ENCODE results near the gene CHAF1A.
A peak's percentile ranks its signal among the peaks of the same experiment; 100 is the strongest.

The CHAF1A gene

GRCh38 chr19:4379383-4380253 is 22.8 kb upstream of the CHAF1A start:
- DNase-seq = peak; percentile 44

- peak; percentile 52 for DNase-seq
These were observed 22.1 kb upstream of the CHAF1A start for GRCh38 chr19:4380254-4380727.

GRCh38 chr19:4385291-4386040 is 17.0 kb upstream of the CHAF1A start:
- peak; percentile 21 for DNase-seq

GRCh38 chr19:4386041-4386782 is 16.2 kb upstream of the CHAF1A start:
- DNase-seq = no peak

GRCh38 chr19:4388337-4389063 is 13.9 kb upstream of the CHAF1A start:
- peak; percentile 40 for DNase-seq

DNA sequence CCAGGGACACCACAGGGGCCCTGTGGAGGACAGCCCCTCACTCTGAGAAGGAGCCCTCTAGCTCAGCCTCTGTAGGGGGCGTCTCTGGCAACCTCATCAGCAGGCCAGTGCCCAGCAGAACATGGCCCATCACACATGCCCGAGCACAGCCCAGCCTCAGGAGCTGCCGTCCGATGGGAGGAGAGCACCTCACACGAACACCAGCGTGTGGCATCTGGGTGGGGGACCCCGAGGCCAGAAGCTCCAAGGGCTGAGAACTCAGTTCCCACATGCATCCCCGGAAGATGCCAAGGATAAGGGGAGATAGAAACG is 13.4 kb upstream of the CHAF1A start:
- no peak for DNase-seq

DNA sequence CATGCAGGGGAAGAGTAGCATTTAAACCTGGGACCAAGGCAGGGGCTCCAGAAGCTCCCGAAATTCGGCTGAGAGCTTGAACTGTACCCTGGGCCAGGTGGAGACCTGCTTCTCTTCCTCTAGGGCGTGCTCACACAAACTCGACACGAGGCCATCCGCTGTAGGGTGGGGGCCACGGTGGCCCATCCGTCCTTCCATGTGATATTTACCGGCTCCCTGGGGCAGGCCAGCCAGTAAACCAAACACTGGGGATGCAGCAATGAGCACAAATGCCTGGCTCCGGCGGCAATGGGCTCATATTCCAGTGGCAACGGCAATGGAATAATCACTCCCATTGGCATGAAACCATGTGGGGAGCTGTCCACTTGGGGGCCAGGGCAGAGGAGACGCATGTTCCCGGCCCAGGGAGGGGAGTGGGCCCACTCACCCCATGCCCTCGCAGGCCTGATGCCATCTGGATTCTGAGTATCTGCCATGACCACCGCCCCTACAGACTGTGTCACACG is 12.9 kb upstream of the CHAF1A start:
- DNase-seq = no peak

GRCh38 chr19:4390017-4390566 is 12.3 kb upstream of the CHAF1A start:
- no peak for DNase-seq

- DNase-seq = no peak
These were observed 11.7 kb upstream of the CHAF1A start for GRCh38 chr19:4390567-4391305.

DNA sequence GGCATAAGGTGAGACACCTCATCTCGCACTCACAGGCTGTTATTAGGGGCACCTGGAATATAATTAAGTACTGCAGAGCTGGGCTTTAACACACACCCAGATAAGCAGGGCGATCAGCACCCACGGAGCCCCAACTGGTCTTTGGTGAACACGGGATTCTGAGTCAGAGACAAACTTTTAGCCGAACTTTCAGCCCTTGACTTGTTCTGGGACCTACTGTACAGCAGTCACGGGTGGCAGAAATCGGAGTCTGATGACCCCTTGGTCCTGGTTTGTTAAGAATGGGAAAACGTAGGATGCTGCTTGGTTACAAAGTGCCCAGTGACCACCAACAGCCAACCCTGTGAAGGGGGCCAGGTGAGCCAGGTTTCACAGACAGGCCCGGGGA is 11.1 kb upstream of the CHAF1A start:
- no peak for DNase-seq

- peak; percentile 73 for DNase-seq
These were observed 10.5 kb upstream of the CHAF1A start for GRCh38 chr19:4391701-4392483.

GRCh38 chr19:4393947-4394590 is 8.4 kb upstream of the CHAF1A start:
- no peak for DNase-seq

- no peak for DNase-seq
These were observed 5.3 kb upstream of the CHAF1A start for GRCh38 chr19:4396949-4397783.

- DNase-seq = no peak
These were observed 2.7 kb upstream of the CHAF1A start for GRCh38 chr19:4399812-4400134.

DNA sequence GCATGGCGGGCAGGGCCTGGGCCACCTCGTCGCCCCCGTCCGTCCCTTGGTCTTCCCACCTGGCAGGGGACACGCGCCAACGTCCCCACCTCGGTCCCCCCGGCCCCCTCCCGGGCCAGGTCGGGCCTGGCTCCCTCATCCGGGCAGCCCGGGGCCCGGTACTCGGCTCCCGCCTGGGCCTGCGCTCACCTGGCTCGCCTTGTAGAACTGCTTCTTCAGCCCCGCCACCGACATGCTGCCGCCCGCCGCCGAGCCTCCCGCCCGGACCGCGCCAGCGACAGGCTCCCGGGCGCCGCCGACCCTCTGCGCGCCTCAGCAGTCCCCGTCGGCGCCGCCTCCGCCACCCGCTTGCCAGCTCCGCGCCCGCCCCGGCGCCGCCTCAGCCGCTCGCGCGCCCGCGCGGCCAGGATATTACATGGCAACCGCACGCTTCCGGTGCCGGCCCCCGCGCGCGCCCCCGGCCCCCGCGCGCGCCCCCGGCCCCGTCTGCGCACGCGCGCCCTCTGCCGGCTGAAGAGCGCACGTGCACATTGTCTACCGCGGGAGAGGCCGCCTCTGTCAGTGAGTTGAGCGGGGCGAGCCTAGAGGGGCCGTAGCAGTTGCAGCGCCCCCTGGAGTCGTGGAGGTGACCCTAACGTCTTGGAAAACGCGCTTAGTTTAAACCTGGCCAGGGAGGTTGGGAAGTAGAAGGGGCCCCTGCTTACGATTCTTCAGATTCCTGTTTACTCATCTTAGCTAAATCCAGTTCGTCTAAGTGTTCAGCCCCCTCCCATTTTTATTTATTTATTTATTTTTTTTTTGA is 2.1 kb upstream of the CHAF1A start, which contains the start of gene SH3GL1:
Gene SH3GL1, minus strand, starts transcription at position 413 of the 802 bp plus-strand sequence. Its CDS starts 179 bp downstream, at position 234.
- DNase-seq = peak; percentile 92

- DNase-seq = no peak
These were observed 670 bp upstream of the CHAF1A start for GRCh38 chr19:4401769-4402170.

DNA sequence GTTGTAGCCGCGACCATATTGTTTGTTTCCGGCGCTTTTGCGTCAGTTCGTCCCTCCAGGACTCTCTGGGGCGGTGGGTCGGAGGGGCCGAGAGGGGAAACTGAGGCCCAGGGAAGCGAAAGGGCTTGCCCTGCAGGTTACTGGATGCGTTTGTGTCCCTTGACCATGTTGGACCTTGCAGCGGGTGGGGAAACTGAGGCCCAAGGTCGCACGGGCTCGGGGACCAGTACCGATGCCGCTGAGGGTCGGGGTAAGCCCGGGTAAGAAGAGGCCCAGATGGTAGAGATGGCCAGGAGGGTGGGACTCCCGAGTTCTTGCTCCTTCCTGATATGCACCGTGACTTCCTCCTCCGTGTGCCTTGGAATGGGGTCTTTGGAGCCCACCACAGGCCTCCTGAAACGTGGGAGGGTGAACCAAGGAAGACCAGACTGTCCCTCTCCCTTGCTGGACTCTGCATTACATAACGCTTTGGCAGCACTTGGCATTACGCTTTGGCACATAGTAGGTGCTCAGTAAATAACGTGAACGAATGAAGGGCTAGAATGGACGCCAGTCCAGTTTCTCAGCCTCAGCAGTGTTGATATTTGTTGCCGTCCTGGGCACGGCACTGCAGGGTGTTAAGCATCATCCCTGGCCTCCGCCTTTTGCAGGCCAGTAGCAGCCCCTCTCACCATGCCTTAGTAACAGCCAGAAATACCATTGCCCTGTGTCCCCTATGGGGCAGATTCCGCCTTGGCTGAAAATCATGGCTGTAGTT is 743 bp downstream of the CHAF1A start:
- DNase-seq = no peak

Measured in left hindlimb (tissue), 1 donor.